Ascending aorta (tissue), 2 donors: Measurements from ENCODE around the gene DLST. TPM values are rescaled to one million over a fixed set of nuclear protein-coding genes. Genes with fewer than 3 reads are reported as not detected.

Experiments
- DNase-seq, 2 donors: peaks; one replicate each; pipeline ENCODE4 v3.0.0-alpha.2; 2019; ENCODE audit warnings: low spot score in 2 of 2
- H3K27ac ChIP-seq, 2 donors: fragments of 200-600 bp; sonication (generic); one replicate each; pipeline ENCODE4 v1.5.1; 2016 to 2017; ENCODE audit warnings: mild to moderate bottlenecking in 1 of 2
- H3K27me3 ChIP-seq: fragments of 200-600 bp; sonication (generic); one replicate; pipeline ENCODE4 v1.5.1; 2017
- H3K36me3 ChIP-seq, 2 donors: fragments of 200-600 bp; sonication (generic); one replicate each; pipeline ENCODE4 v1.5.1; 2016
- H3K4me1 ChIP-seq, 2 donors: fragments of 200-600 bp; sonication (generic); one replicate each; pipeline ENCODE4 v1.5.1; 2016 to 2017; ENCODE audit warnings: mild to moderate bottlenecking in 1 of 2
- H3K4me3 ChIP-seq, 2 donors: fragments of 200-600 bp; sonication (generic); one replicate each; pipeline ENCODE4 v1.5.1; 2016 to 2017; ENCODE audit warnings: mild to moderate bottlenecking in 1 of 2
- H3K9me3 ChIP-seq, 2 donors: fragments of 200-600 bp; sonication (generic); one replicate each; pipeline ENCODE4 v1.5.1; 2016
- intact Hi-C: fragments of 100-400 bp; cut with DNase I; formaldehyde crosslinking; loops from one replicate; pipeline ENCODE4 v1.15.1; 2023
- total RNA-seq: library from RNA; depleted of rRNA; stranded (reverse); fragments of >200 nt; gene quantifications from one replicate; pipeline ENCODE4 v1.1.0, GENCODE V29; 2016
- TF ChIP-seq, protein P1 (sequence below), 3 experiments: fragments of 200-600 bp in 2 of 3; fragments of 450-650 bp in 1 of 3; sonication (generic) in 2 of 3; IDR thresholded peaks; one replicate each; pipeline ENCODE4 v1.5.1; 2016 to 2019; ENCODE audit warnings: antibody characterized with exemption in 3 of 3, mild to moderate bottlenecking in 1 of 3, moderate library complexity in 1 of 3

The DLST gene
- total RNA-seq, 1 donor from 2014 or later = 59.7 TPM

DNA sequence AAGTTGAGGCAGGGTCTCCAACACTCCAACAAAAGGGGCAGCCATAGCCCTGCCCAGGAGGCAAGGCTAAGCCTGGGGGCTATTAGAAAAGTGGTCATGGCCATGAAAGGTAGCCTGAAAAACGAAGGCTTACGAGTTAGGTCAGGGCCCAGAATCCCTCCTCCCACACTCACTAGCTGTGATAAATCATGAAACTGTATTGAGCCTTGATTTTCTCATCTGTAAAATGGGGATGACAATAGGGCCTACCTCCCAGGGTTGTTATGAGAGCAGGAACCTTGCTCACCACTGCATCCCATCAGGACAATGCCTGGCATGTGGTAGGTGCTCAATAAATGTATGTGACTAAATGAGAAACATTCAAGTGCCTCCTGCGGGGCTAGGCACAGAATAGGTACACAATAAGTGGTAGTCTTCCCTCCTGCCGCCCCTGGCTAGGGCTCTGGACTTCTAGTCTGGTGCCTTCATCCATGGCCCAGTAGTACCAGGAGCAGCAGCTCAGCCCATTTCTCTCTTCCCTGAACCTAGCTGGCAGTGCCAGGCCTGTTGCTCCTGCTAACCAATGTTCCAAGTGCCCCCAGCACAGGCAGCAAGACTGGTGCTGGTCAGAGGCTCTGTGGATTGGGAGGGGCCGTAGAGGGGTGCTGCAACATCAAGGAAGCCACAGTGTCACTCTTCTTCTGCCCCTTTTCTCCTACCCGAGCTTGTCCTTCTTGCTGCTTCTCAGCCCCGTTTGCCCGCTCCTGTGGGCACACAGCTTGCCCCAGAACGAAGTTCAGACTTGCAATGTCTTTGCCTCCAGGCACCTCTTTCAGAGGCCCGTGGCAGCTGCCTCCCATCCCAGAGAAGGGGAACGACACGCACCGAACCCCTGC is 65.9 kb downstream of the DLST start:
- H3K27ac ChIP-seq = peak overlapping the region; percentile 64 to 65
- peak in 1 of 2 donors; percentile 56 for DNase-seq
- intact Hi-C loops = loop anchor here (2.0 kb wide), 2 partner anchors 55 to 141 kb away; partner anchors contain the start of gene EIF2B2
- no peak overlapping the region for H3K4me3 ChIP-seq
- peaks cover 16 to 17% of the 10 kb centered on the region in 2 donors for H3K36me3 ChIP-seq
- TF ChIP-seq, protein P1, sequence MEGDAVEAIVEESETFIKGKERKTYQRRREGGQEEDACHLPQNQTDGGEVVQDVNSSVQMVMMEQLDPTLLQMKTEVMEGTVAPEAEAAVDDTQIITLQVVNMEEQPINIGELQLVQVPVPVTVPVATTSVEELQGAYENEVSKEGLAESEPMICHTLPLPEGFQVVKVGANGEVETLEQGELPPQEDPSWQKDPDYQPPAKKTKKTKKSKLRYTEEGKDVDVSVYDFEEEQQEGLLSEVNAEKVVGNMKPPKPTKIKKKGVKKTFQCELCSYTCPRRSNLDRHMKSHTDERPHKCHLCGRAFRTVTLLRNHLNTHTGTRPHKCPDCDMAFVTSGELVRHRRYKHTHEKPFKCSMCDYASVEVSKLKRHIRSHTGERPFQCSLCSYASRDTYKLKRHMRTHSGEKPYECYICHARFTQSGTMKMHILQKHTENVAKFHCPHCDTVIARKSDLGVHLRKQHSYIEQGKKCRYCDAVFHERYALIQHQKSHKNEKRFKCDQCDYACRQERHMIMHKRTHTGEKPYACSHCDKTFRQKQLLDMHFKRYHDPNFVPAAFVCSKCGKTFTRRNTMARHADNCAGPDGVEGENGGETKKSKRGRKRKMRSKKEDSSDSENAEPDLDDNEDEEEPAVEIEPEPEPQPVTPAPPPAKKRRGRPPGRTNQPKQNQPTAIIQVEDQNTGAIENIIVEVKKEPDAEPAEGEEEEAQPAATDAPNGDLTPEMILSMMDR (IDR thresholded peaks at IDR 0.05) = no peak
- no peaks in the 10 kb centered on the region for H3K27me3 ChIP-seq
- no peaks in the 10 kb centered on the region for H3K9me3 ChIP-seq
- H3K4me1 ChIP-seq = peaks cover 0 to 13% of the 10 kb centered on the region in 2 donors

DNA sequence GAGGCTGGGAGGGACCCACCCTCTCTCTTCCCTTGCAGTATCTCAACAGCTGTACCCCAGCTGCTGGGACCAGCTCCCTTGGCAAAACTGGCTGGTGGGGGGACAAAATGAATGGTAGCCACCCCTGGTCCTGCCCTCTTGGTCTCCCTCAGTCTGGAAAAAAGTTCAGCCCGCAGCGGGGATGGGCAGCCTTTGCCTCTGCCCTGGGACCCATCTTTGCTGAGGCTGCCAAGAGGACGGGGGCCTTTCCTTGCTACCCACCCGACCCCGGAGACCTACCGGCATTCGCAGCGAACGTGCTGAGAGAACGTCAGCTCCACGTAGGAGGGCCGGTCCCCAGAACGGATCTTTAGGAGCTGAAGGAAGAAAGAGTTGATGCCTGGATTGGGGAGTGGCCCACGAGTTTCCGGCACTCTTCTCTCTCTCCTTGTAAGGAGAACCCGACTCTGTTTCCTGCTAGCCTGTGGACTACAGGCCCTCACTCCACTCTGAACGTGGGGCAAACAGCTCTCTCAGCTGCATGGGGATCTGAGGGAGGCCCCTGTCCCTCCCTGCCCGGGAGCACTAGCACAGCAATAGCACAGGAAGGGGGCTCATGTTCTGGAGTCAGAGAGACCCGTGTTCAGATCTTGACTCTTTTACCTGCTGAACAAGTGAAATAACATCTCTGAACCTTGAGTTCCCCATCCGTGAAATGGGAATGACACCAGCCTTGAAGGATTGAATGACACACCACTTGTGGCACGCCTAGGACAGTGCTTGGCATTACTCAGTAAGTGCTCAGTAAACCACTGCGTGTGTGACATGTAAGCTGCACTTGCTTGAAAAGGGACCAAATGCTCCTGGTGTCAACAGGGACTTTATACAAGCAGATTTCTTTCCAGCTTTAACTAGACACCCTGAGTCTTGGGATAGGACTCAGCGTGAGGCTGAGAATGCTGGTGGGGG is 66.8 kb downstream of the DLST start:
- H3K9me3 ChIP-seq = no peaks in the 10 kb centered on the region
- H3K4me1 ChIP-seq = peaks cover 0 to 15% of the 10 kb centered on the region in 2 donors
- peaks cover 16 to 17% of the 10 kb centered on the region in 2 donors for H3K36me3 ChIP-seq
- TF ChIP-seq, protein P1 (IDR thresholded peaks at IDR 0.05) = no peak
- H3K4me3 ChIP-seq = no peak overlapping the region
- DNase-seq = no peak
- intact Hi-C loops = no loop called here
- H3K27ac ChIP-seq = no peak overlapping the region
- H3K27me3 ChIP-seq = no peaks in the 10 kb centered on the region

DNA sequence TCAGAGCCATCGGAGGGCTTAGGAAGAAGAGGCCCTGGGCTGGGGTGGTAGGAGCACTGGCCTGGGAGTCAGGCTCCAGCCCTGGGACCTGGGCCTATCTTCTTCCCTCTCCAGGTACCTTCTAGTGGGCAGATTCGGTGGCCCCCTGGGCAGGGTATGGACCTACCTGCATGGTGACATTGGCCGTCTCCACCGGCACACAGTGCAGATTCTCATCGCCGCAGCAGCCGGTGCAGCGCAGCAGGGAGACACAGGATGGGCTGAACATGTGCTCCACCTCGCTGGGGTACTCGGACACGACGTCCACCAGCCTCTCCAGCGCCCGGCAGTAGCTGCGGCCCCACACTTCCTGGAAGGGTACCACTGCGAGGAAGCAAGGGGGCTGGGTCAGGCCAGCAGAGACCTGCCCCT is 67.5 kb downstream of the DLST start:
- TF ChIP-seq, protein P1 (IDR thresholded peaks at IDR 0.05) = no peak

DNA sequence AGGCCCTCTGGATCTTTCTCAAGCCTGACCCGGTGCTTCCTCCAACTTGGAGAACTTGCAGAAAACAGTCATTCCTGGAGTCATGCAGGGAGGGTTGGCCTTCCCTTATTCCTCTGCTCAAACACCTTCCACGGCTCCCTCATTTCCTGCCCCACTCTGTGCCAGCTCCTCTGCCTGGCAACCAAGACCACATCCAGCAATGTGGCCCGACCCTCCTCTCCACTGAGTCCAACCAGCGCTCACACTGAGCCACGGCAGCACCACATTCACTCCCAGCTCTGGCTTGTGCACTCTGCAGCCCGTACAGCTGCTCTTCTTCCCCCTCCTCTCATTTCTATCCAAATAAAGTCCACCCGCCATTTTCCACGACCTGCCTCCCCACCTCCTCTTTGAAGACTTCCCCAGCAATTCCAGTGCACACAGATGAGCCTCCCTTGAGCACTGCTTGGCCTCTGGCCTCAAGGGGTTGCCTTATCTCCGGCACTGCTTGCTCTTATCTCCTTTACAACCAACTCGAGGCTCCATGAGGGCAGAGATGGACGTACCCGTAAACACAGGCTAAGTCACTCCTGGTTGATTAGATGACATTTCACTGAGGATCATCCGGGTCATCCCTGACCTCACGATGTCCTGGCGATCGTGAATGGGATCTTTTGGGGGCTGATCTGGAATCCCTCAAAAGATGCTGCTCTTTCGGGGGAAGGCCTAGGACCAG is 68.3 kb downstream of the DLST start:
- peak overlapping the region in 1 of 2 donors; percentile 6 for H3K27ac ChIP-seq
- peaks cover 16 to 17% of the 10 kb centered on the region in 2 donors for H3K36me3 ChIP-seq
- H3K4me3 ChIP-seq = no peak overlapping the region
- DNase-seq = peak in 1 of 2 donors; percentile 55
- peaks cover 9 to 30% of the 10 kb centered on the region in 2 donors for H3K4me1 ChIP-seq
- TF ChIP-seq, protein P1 (IDR thresholded peaks at IDR 0.05) = no peak
- no peaks in the 10 kb centered on the region for H3K27me3 ChIP-seq
- H3K9me3 ChIP-seq = no peaks in the 10 kb centered on the region
- intact Hi-C loops = no loop called here

More for the DNA sequence above, 67.5 kb downstream of the DLST start:
- intact Hi-C loops = no loop called here
- no peaks in the 10 kb centered on the region for H3K27me3 ChIP-seq
- DNase-seq = no peak
- H3K36me3 ChIP-seq = peaks cover 16 to 17% of the 10 kb centered on the region in 2 donors
- no peaks in the 10 kb centered on the region for H3K9me3 ChIP-seq
- no peak overlapping the region for H3K4me3 ChIP-seq
- H3K27ac ChIP-seq = no peak overlapping the region
- H3K4me1 ChIP-seq = peaks cover 6 to 22% of the 10 kb centered on the region in 2 donors
